Kidney (tissue), 14 donors: ENCODE data around the gene TTC13. TPM values are rescaled to one million over a fixed set of nuclear protein-coding genes. Genes with fewer than 3 reads are reported as not detected.
"Not testable (repeated sequence)": the region's sequence is repeated elsewhere in the genome, so short reads cannot be mapped to it uniquely, and the experiment has no call there.

Experiments
- DNase-seq, 5 donors: peaks; one replicate each; pipeline ENCODE4 v3.0.0-alpha.2; 2013 to 2020
- FAIRE-seq: peaks from 2 replicates; lab custom pipeline; 2012; peaks lifted over from hg19 to GRCh38; lab: Jason Lieb, UNC
- H3K27ac ChIP-seq, 2 donors: one replicate each; pipeline ENCODE4 v1.7.0; 2013; ENCODE audit warnings: low read depth in 2 of 2, low read length in 2 of 2, inconsistent platforms in 1 of 2
- H3K27me3 ChIP-seq: one replicate; pipeline ENCODE4 v1.7.1; 2013; ENCODE audit warnings: low read length, inconsistent platforms; ENCODE audit not compliant: control insufficient read depth, insufficient read depth
- H3K36me3 ChIP-seq, 3 donors: one replicate each; pipeline versions ENCODE4 v1.7.0 to v1.7.1; 2013; ENCODE audit warnings: low read length in 3 of 3, control low read depth in 1 of 3, inconsistent platforms in 1 of 3; ENCODE audit not compliant: insufficient read depth in 3 of 3, control insufficient read depth in 2 of 3
- H3K4me1 ChIP-seq, 3 donors: one replicate each; pipeline versions ENCODE4 v1.7.0 to v1.7.1; 2013; ENCODE audit warnings: low read length in 3 of 3, inconsistent platforms in 1 of 3, low read depth in 1 of 3; ENCODE audit not compliant: control insufficient read depth in 2 of 3, insufficient read depth in 2 of 3
- H3K4me3 ChIP-seq, 3 donors: one replicate each; pipeline versions ENCODE4 v1.7.0 to v1.8.1; 2013; ENCODE audit warnings: low read length in 3 of 3, control low read depth in 1 of 3, inconsistent platforms in 1 of 3
- H3K9ac ChIP-seq, 3 donors: one replicate each; pipeline versions ENCODE4 v1.7.0 to v1.7.1; 2013; ENCODE audit warnings: low read length in 3 of 3, control low read depth in 1 of 3, inconsistent platforms in 1 of 3
- H3K9me3 ChIP-seq, 3 donors: one replicate each; pipeline versions ENCODE4 v1.7.0 to v1.7.1; 2013; ENCODE audit warnings: low read length in 3 of 3, control low read depth in 1 of 3, inconsistent platforms in 1 of 3; ENCODE audit not compliant: control insufficient read depth in 2 of 3, insufficient read depth in 1 of 3
- CTCF ChIP-seq: IDR thresholded peaks from 3 replicates; pipeline ENCODE4 v1.5.1; 2012; ENCODE audit warnings: mild to moderate bottlenecking, moderate library complexity, borderline replicate concordance; ENCODE audit not compliant: insufficient read depth; ENCODE audit errors: extremely low read depth
- intact Hi-C: fragments of 100-400 bp; cut with DNase I; formaldehyde crosslinking; loops from one replicate; pipeline ENCODE4 v1.11.1; 2022
- polyA plus RNA-seq: library from polyadenylated mRNA; stranded (reverse); fragments of 350-450 nt; fragmentation: Illumina TruSeq; extraction: RNeasy Lipid Tissue Mini Kit (QIAGEN cat#74804); gene quantifications from one replicate; pipeline ENCODE4 v1.2.3, GENCODE V29; 2014; ENCODE audit warnings: low read depth, low replicate concordance; ENCODE audit not compliant: insufficient read depth
- total RNA-seq: library from RNA; stranded (reverse); fragmentation: NEBNext Ultra II Directional; extraction: Animal tissue kit (Norgen Biotek cat#: 25700); gene quantifications from one replicate; pipeline ENCODE4 v1.2.1, GENCODE V29; 2021
- donor health status: control.
- donor health status: control.
- donor health status: control.
- donor health status: control.
- donor health status: control.
- donor health status: DM: yes; HTN: yes; CAD: no.
- donor health status: Normal renal cell carcinoma (clear cell type).

Gene TTC13
- total and polyA plus RNA-seq, 2 donors from 2014 or later = 4.2 to 15.6 TPM

GRCh38 chr1:230987448-230987847 lies 8.8 kb upstream of the TTC13 start:
- H3K9ac ChIP-seq = no peak overlapping the region
- intact Hi-C loops = no loop called here
- no peak for TF ChIP-seq CTCF
- peaks cover 0 to 10% (median 3%) of the 10 kb centered on the region in 3 donors for H3K36me3 ChIP-seq
- DNase-seq (no peak), FAIRE-seq (no peak)
- peaks cover 2 to 4% (median 3%) of the 10 kb centered on the region in 3 donors for H3K4me1 ChIP-seq
- no peaks in the 10 kb centered on the region for H3K9me3 ChIP-seq
- H3K4me3 ChIP-seq = no peak overlapping the region
- H3K27ac ChIP-seq = no peak overlapping the region
- H3K27me3 ChIP-seq = no peaks in the 10 kb centered on the region

GRCh38 chr1:230986976-230987375 lies 8.3 kb upstream of the TTC13 start:
- no peaks in the 10 kb centered on the region for H3K9me3 ChIP-seq
- FAIRE-seq = no peak
- H3K27ac ChIP-seq = no peak overlapping the region
- no peak overlapping the region for H3K9ac ChIP-seq
- H3K27me3 ChIP-seq = no peaks in the 10 kb centered on the region
- no peak for TF ChIP-seq CTCF
- no peak for DNase-seq
- peaks cover 2 to 4% (median 3%) of the 10 kb centered on the region in 3 donors for H3K4me1 ChIP-seq
- peaks cover 0 to 6% (median 0%) of the 10 kb centered on the region in 3 donors for H3K36me3 ChIP-seq
- intact Hi-C loops = no loop called here
- H3K4me3 ChIP-seq = no peak overlapping the region

GRCh38 chr1:230985711-230986110 lies 7.0 kb upstream of the TTC13 start:
- H3K4me3 ChIP-seq = no peak overlapping the region
- H3K27ac ChIP-seq = no peak overlapping the region
- no peak for FAIRE-seq
- no peaks in the 10 kb centered on the region for H3K9me3 ChIP-seq
- peak in 1 of 5 donors; percentile 14 for DNase-seq
- intact Hi-C loops = no loop called here
- H3K36me3 ChIP-seq = peaks cover 0 to 2% (median 0%) of the 10 kb centered on the region in 3 donors
- no peak for TF ChIP-seq CTCF
- H3K27me3 ChIP-seq = no peaks in the 10 kb centered on the region
- no peak overlapping the region for H3K9ac ChIP-seq
- peaks cover 2 to 4% (median 3%) of the 10 kb centered on the region in 3 donors for H3K4me1 ChIP-seq

- H3K27me3 ChIP-seq, H3K9ac ChIP-seq, H3K4me3 ChIP-seq, H3K9me3 ChIP-seq, H3K36me3 ChIP-seq, intact Hi-C loops, DNase-seq, FAIRE-seq, H3K4me1 ChIP-seq: not testable (repeated sequence)
- H3K27ac ChIP-seq = peak overlapping the region in 1 of 2 donors; percentile 23
Measured at GRCh38 chr1:230984622-230985515, 6.2 kb upstream of the TTC13 start.
